Left lung (tissue), 14 donors: ENCODE data around the gene RPL37. TPM values are rescaled to one million over a fixed set of nuclear protein-coding genes. Genes with fewer than 3 reads are reported as not detected.
"Not testable (repeated sequence)": the region's sequence is repeated elsewhere in the genome, so short reads cannot be mapped to it uniquely, and the experiment has no call there.

ENCODE experiments used
- ATAC-seq: fragments of 200-7000 bp; cut with Tn5 transposase; one replicate; pipeline ENCODE4 v1.9.1; 2020; ENCODE audit warnings: moderate library complexity
- DNase-seq, 4 donors: peaks; one replicate each; pipeline ENCODE4 v3.0.0-alpha.2; 2013 to 2020
- H3K27ac ChIP-seq, 2 donors: fragments of 200-600 bp; sonication (generic) in 1 of 2; one replicate each; pipeline versions ENCODE4 v1.5.0 to v1.8.0; 2020 to 2021
- H3K27me3 ChIP-seq, 2 donors: fragments of 200-600 bp; sonication (generic) in 1 of 2; one replicate each; pipeline versions ENCODE4 v1.5.0 to v1.8.0; 2020 to 2021
- H3K36me3 ChIP-seq, 2 donors: fragments of 200-600 bp; sonication (generic) in 1 of 2; one replicate each; pipeline versions ENCODE4 v1.5.0 to v1.8.0; 2020 to 2021
- H3K4me1 ChIP-seq, 2 donors: fragments of 200-600 bp; one replicate each; pipeline ENCODE4 v1.8.0; 2021
- H3K4me3 ChIP-seq, 2 donors: fragments of 200-600 bp; sonication (generic) in 1 of 2; one replicate each; pipeline versions ENCODE4 v1.5.0 to v1.8.0; 2020 to 2021; ENCODE audit warnings: mild to moderate bottlenecking in 1 of 2
- H3K9me3 ChIP-seq, 2 donors: fragments of 200-600 bp; sonication (generic) in 1 of 2; one replicate each; pipeline versions ENCODE4 v1.5.0 to v1.8.0; 2020 to 2021
- CTCF ChIP-seq, 2 donors: fragments of 200-600 bp; sonication (generic) in 1 of 2; IDR thresholded peaks; one replicate each; pipeline versions ENCODE4 v1.5.0 to v1.8.0; 2021; ENCODE audit warnings: antibody characterized with exemption in 2 of 2
- intact Hi-C, 2 donors: fragments of 100-400 bp; cut with DNase I; formaldehyde crosslinking; loops; one replicate each; pipeline versions ENCODE4 v1.11.2 to v1.14.2; 2022
- long read RNA-seq, 12 donors: library from polyadenylated mRNA in 2 of 12; unstranded in 2 of 12; transcript quantifications; one replicate each; pipeline ENCODE4 v2.0.0 and lab custom pipeline, GENCODE V29; 2019 to 2026
- polyA plus RNA-seq, 6 donors: library from polyadenylated mRNA; unstranded; fragments of 120-200 nt; gene quantifications; one replicate each; pipeline ENCODE4 v1.2.1, GENCODE V29; 2013; ENCODE audit not compliant: insufficient read length in 6 of 6
- total RNA-seq, 2 donors: library from RNA; stranded (reverse); fragmentation: NEBNext Ultra II Directional; extraction: Animal tissue kit (Norgen Biotek cat#: 25700); gene quantifications; one replicate each; pipeline ENCODE4 v1.2.1, GENCODE V29; 2021
- donor health status: DM: no; HTN: yes; CAD: no.
- donor health status: DM: no; HTN: no; CAD: no.

RPL37 gene
- 1,000 to 10,000 TPM in 1 of 2 donors, 100 to 1,000 TPM in 1; 941 to 1,081 TPM for total RNA-seq
- polyA plus RNA-seq, result 1,000 to 10,000 TPM; 2,062 to 2,731 (median 2,488) TPM
- long read RNA-seq, donor 1, full-length matches to known transcripts, result 1,872 of 2,577 reads
- long read RNA-seq, donor 1, partial matches to known transcripts, result 676 of 2,577 reads
- long read RNA-seq, donor 1, other reads (novel, unspliced or antisense), result 29 of 2,577 reads
- long read RNA-seq, donor 2, full-length matches to known transcripts, result 1,220 of 2,252 reads
- long read RNA-seq, donor 2, partial matches to known transcripts, result 1,013 of 2,252 reads
- long read RNA-seq, donor 2, other reads (novel, unspliced or antisense), result 19 of 2,252 reads
- long read RNA-seq, donor 3, full-length matches to known transcripts, result 985 of 1,392 reads
- long read RNA-seq, donor 3, partial matches to known transcripts, result 368 of 1,392 reads
- long read RNA-seq, donor 3, other reads (novel, unspliced or antisense), result 39 of 1,392 reads
- long read RNA-seq, donor 4, full-length matches to known transcripts, result 1,164 of 1,421 reads
- long read RNA-seq, donor 4, partial matches to known transcripts, result 214 of 1,421 reads
- long read RNA-seq, donor 4, other reads (novel, unspliced or antisense), result 43 of 1,421 reads
- long read RNA-seq, donor 5, full-length matches to known transcripts, result 1,365 of 2,181 reads
- long read RNA-seq, donor 5, partial matches to known transcripts, result 707 of 2,181 reads
- long read RNA-seq, donor 5, other reads (novel, unspliced or antisense), result 109 of 2,181 reads
- long read RNA-seq, donor 6, full-length matches to known transcripts, result 1,568 of 2,378 reads
- long read RNA-seq, donor 6, partial matches to known transcripts, result 744 of 2,378 reads
- long read RNA-seq, donor 6, other reads (novel, unspliced or antisense), result 66 of 2,378 reads
- long read RNA-seq, donor 7, full-length matches to known transcripts, result 249 of 801 reads
- long read RNA-seq, donor 7, partial matches to known transcripts, result 522 of 801 reads
- long read RNA-seq, donor 7, other reads (novel, unspliced or antisense), result 30 of 801 reads
- long read RNA-seq, donor 8, full-length matches to known transcripts, result 342 of 697 reads
- long read RNA-seq, donor 8, partial matches to known transcripts, result 346 of 697 reads
- long read RNA-seq, donor 8, other reads (novel, unspliced or antisense), result 9 of 697 reads
- long read RNA-seq, donor 9, full-length matches to known transcripts, result 9 of 9 reads
- long read RNA-seq, donor 9, partial matches to known transcripts, result 0 of 9 reads
- long read RNA-seq, donor 9, other reads (novel, unspliced or antisense), result 0 of 9 reads
- long read RNA-seq, donor 10, full-length matches to known transcripts, result 208 of 276 reads
- long read RNA-seq, donor 10, partial matches to known transcripts, result 59 of 276 reads
- long read RNA-seq, donor 10, other reads (novel, unspliced or antisense), result 9 of 276 reads
- long read RNA-seq, donor 11, full-length matches to known transcripts, result 570 of 812 reads
- long read RNA-seq, donor 11, partial matches to known transcripts, result 219 of 812 reads
- long read RNA-seq, donor 11, other reads (novel, unspliced or antisense), result 23 of 812 reads
- long read RNA-seq, donor 12, full-length matches to known transcripts, result 730 of 1,002 reads
- long read RNA-seq, donor 12, partial matches to known transcripts, result 260 of 1,002 reads
- long read RNA-seq, donor 12, other reads (novel, unspliced or antisense), result 12 of 1,002 reads

GRCh38 chr5:40834849-40835787 is at the start of gene RPL37:
RPL37 (minus strand) TSS chr5:40835222; CDS start chr5:40835185, 37 bp downstream.
- no peaks in the 10 kb centered on the region for H3K27me3 ChIP-seq
- peak within 1 kb of the TSS; percentile 99 for H3K27ac ChIP-seq
- peaks cover 23 to 40% of the 10 kb centered on the region in 2 donors for H3K4me1 ChIP-seq
- DNase-seq, result peak; percentile 94 to 98 (median 96)
- peak; percentile 99 for ATAC-seq
- H3K9me3 ChIP-seq, result no peaks in the 10 kb centered on the region
- no peak for TF ChIP-seq CTCF (IDR thresholded peaks at IDR 0.05)
- H3K36me3 ChIP-seq, result peaks cover 3 to 39% of the 10 kb centered on the region in 2 donors
- intact Hi-C loops, result no loop called here
- peak within 1 kb of the TSS; percentile 80 to 86 for H3K4me3 ChIP-seq

- H3K36me3 ChIP-seq, H3K9me3 ChIP-seq, H3K4me1 ChIP-seq, ATAC-seq, H3K27ac ChIP-seq, intact Hi-C loops, H3K4me3 ChIP-seq, H3K27me3 ChIP-seq, DNase-seq: not testable (repeated sequence)
These were observed 48.0 kb upstream of the RPL37 start for GRCh38 chr5:40883051-40883450.

- H3K9me3 ChIP-seq, result peaks cover 0 to 4% of the 10 kb centered on the region in 2 donors
- TF ChIP-seq CTCF (IDR thresholded peaks at IDR 0.05), result no peak
- H3K27ac ChIP-seq, result no peak overlapping the region
- no peaks in the 10 kb centered on the region for H3K27me3 ChIP-seq
- DNase-seq (no peak), ATAC-seq (no peak)
- H3K36me3 ChIP-seq, result no peaks in the 10 kb centered on the region
- intact Hi-C loops, result no loop called here
- peaks cover 0 to 6% of the 10 kb centered on the region in 2 donors for H3K4me1 ChIP-seq
- H3K4me3 ChIP-seq, result no peak overlapping the region
These were observed 47.3 kb upstream of the RPL37 start for GRCh38 chr5:40882291-40882690.

GRCh38 chr5:40879163-40879942 is 44.3 kb upstream of the RPL37 start:
- peak in 2 of 4 donors; percentile 16 to 28 for DNase-seq
- intact Hi-C loops, result no loop called here

More at GRCh38 chr5:40879163-40879942, 44.3 kb upstream of the RPL37 start:
- H3K27ac ChIP-seq, result no peak overlapping the region
- peaks cover 0 to 6% of the 10 kb centered on the region in 2 donors for H3K4me1 ChIP-seq
- no peaks in the 10 kb centered on the region for H3K36me3 ChIP-seq
- TF ChIP-seq CTCF (IDR thresholded peaks at IDR 0.05), result peak; percentile 42 to 51
- peaks cover 0 to 6% of the 10 kb centered on the region in 2 donors for H3K9me3 ChIP-seq
- peak; percentile 71 for ATAC-seq
- H3K27me3 ChIP-seq, result no peaks in the 10 kb centered on the region
- no peak overlapping the region for H3K4me3 ChIP-seq
